ENCODE data around the gene HELZ2.

- TF ChIP-seq CTCF (conservative IDR thresholded peaks at IDR 0.05) (no peak), ZFX (IDR thresholded peaks at IDR 0.05) (no peak)
These were observed 44.4 kb upstream of the HELZ2 start for GRCh38 chr20:63618291-63618980.
